ENCODE measurements around the gene NFAT5.

Gene NFAT5

GRCh38 chr16:69644790-69645189 is 79.0 kb downstream of the NFAT5 start:
- no peak for DNase-seq (ENCODE audit: low read depth)

- no peak for DNase-seq (ENCODE audit: low read depth)
Measured at GRCh38 chr16:69647020-69647419, 81.3 kb downstream of the NFAT5 start.

GRCh38 chr16:69651217-69651616 is 85.5 kb downstream of the NFAT5 start:
- DNase-seq (ENCODE audit: low read depth) = no peak

DNA sequence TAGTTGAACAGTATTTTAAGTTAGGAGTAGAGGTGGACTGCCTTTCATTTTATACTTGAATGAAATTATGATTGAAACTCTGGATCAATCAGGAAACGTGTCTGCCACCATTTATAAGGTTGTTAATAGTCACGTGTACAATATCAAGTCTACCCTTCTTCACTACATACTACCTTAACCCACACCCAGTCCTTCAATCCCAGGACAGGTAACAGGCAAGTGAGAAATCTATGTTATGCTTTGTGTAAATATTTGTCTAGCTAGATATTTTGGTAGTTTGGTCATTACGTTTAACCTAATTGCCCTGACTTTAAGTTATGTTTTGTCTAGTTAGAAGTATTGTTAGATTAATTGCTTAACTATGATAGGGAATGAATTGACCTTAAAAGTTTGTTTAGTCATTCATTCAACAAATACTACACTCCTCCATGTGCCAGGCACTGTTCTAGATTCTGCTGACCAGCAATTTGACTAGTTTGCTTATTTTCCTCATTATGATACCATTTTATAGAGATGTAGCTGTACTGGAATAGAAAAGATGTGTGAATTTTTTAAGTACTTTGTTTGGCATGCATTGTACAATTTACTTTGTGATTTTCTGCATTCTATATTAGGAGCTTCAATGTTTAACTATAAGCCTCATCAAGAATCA is 88.6 kb downstream of the NFAT5 start:
- no peak for DNase-seq (ENCODE audit: low read depth)

DNA sequence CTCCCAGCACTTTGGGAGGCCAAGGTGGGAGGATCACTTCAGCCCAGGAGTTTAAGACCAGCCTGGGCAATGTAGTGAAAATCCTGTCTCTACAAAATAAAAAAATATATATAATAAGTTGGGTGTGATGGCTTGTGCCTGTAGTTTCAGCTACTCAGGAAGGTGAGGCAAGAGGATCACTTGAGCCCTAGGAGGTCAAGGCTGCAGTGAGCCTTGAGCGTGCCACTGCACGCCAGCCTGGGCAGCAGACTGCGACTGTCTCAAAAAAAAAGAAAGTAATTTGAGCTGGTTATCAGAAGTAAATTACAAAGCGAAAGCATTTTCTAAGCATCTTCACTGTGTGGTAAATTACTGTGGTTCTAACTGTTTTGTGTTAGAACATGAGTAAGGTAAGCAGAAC is 94.4 kb downstream of the NFAT5 start:
- DNase-seq (ENCODE audit: low read depth) = no peak

DNA sequence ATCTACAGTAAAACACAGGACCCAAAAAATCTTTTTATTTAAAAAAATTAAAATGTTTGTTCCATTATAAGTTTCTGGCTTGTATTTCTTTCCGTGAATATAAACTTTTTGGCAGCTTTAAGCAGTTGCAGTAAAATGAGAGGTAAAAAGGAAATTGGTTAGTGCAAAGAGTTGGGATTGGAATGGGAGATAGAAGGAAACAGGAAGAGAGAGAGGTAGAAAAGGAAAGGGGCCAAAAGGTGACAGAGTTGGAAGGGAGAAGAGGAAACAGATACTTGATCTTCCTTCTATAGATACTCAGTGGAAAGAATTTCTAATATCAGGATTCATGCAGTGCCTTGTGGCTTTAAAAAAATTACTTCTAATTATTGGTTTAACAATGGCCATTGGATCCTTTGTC is 97.1 kb downstream of the NFAT5 start:
- DNase-seq (ENCODE audit: low read depth) = no peak

- no peak for DNase-seq (ENCODE audit: low read depth)
Measured at GRCh38 chr16:69663846-69664245, 98.1 kb downstream of the NFAT5 start.

DNA sequence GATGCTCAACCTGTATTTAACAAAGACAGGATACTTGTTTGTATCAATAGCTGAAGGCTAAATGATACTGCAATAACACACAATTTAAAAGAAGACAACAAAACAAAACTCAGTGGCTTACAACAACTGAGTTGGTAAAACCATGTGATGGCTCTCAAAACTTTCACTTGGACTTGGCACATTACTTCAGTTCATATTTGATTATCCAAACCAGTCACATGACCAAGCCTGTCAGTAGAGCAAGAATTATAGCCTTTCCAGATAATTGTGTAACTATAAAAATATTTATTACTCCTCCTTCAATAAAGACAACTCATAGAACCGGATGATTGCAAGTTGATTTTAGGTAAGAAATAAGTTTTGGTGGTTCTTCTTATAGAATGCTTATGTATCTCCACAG is 103.8 kb downstream of the NFAT5 start:
- DNase-seq (ENCODE audit: low read depth) = no peak

GRCh38 chr16:69672315-69672997 is 106.7 kb downstream of the NFAT5 start:
- no peak for DNase-seq (ENCODE audit: low read depth)

- no peak for DNase-seq (ENCODE audit: low read depth)
Measured at GRCh38 chr16:69672998-69673713, 107.4 kb downstream of the NFAT5 start.

DNA sequence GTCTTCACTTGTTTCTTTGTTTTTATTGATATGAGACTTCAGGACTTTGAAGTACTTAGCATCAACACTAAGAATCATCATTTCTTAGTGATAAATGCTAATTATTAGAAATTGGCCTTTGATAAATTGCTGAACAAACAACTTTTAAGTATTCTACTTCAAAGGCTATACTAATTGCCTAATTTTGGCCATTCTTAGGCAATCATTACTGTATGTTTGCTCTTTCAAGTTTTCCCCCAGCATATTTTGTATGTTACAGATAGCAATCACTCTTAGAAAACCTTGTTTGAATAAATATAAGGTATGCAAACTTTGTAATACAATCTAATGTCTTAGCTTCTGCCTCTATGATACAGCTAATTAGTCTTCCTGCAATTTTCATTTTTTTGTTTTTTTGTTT is 114.6 kb downstream of the NFAT5 start:
- no peak for DNase-seq (ENCODE audit: low read depth)

GRCh38 chr16:69688589-69688988 is 122.8 kb downstream of the NFAT5 start:
- no peak for DNase-seq (ENCODE audit: low read depth)

DNA sequence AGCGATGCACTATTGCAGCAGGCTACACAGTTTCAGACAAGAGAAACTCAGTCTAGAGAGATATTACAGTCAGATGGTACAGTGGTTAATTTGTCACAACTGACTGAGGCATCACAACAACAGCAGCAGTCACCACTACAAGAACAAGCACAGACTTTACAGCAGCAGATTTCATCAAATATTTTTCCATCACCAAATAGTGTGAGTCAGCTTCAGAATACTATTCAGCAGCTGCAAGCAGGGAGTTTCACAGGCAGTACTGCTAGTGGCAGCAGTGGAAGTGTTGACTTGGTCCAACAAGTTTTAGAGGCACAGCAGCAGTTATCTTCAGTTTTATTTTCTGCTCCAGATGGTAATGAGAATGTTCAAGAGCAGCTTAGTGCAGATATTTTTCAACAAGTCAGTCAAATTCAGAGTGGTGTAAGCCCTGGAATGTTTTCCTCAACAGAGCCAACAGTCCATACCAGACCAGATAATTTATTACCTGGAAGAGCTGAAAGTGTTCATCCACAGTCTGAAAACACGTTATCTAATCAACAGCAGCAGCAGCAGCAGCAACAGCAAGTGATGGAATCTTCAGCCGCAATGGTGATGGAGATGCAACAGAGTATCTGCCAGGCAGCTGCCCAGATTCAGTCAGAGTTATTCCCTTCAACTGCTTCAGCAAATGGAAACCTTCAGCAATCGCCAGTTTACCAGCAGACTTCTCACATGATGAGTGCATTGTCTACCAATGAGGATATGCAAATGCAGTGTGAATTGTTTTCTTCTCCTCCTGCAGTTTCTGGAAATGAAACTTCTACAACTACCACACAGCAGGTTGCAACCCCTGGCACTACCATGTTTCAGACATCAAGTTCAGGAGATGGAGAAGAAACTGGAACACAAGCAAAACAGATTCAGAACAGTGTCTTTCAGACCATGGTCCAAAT is 126.5 kb downstream of the NFAT5 start:
- DNase-seq (ENCODE audit: low read depth) = no peak

GRCh38 chr16:69693916-69694315 is 128.2 kb downstream of the NFAT5 start:
- no peak for DNase-seq (ENCODE audit: low read depth)

DNA sequence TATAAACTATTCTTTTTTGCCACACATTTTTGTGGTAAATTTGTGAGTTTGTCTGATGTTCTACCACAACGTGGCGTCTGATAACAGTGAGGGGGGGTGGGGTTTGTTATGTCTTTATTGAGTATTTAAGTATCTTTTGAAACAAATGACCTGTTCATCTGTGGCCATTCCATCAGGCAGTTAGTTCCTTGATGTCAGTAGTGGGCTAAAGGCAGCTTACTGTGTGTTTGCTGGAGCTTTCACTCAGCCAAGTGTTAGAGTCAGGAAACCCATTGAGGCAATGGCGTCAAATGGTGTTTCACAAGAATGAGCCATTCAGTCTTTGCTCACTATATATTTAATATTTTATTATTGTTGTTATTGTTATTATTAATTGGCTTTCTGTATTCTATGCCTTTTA is 132.6 kb downstream of the NFAT5 start:
- no peak for DNase-seq (ENCODE audit: low read depth)

GRCh38 chr16:69699915-69700314 is 134.1 kb downstream of the NFAT5 start:
- no peak for DNase-seq (ENCODE audit: low read depth)

- no peak for DNase-seq (ENCODE audit: low read depth)
Measured at GRCh38 chr16:69701452-69701851, 135.7 kb downstream of the NFAT5 start.

DNA sequence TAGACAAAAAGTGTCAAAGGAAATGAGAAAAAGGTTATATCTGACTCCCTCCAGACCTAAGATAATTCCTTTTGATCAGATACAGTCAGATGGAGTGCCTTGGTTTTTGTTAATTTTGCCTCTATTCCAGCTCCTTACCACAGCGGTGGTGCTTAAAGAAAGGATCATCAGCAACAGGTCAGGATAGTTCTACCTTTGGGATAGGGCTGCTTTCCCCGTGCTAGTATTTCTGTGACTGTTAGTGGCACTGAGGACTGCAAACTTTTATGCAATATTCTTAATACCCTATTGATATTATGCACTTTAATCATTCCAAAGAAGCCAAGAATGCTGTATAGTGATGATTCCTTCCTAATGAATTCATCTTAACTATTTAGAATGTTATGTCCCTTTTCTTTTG is 136.1 kb downstream of the NFAT5 start:
- DNase-seq (ENCODE audit: low read depth) = no peak

DNA sequence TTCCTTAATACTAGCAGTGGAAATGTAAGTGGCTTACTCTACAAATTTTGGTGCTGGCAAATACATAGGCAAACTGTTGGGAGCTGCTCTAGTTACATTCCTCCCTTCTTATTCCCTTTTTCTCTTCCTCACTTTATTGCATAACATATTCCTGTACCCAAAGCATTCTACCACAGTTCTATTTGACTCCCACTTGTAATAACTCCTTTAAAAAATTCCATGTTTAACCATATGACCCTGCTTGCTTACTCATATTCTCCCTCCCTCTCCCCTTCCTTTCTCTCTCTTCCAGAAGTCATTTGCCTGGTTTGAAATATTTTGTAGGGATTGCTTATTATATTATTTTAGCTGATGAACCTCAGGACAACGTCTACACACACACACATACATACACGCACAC is 137.9 kb downstream of the NFAT5 start:
- no peak for DNase-seq (ENCODE audit: low read depth)

GRCh38 chr16:69706256-69706974 is 140.6 kb downstream of the NFAT5 start:
- no peak for DNase-seq (ENCODE audit: low read depth)

DNA sequence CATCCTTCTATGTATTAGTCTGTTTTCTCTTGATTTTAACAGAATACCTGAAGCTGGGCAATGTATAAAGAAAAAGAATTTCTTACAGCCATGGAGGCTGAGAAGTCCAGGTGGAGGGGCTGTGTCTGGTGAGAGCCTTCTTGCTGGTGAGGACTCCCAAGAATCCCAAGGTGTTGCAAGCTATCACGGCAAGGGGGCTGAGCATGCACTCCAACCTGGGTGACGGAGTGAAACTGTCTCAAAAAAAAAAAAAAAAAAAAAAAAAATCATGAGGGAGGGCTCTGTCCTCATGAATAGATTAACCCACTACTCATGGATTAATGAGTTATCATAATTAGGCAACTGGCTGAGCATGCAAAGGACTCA is 141.2 kb downstream of the NFAT5 start:
- DNase-seq (ENCODE audit: low read depth) = no peak
